Suprapubic skin (tissue), 3 donors: Measurements from ENCODE around the gene PRKAG3.

Experiments
- CTCF ChIP-seq, 2 donors: fragments of 200-600 bp in 1 of 2; fragments of 450-650 bp in 1 of 2; sonication (generic) in 1 of 2; IDR thresholded peaks; one replicate each; pipeline ENCODE4 v1.5.1; 2016 to 2019; ENCODE audit warnings: antibody characterized with exemption in 2 of 2, mild to moderate bottlenecking in 1 of 2, moderate library complexity in 1 of 2
- EP300 ChIP-seq: sonication (generic); formaldehyde crosslinking; IDR thresholded peaks from one replicate; pipeline ENCODE4 v1.6.1; 2017; ENCODE audit warnings: antibody characterized with exemption
- POLR2A ChIP-seq, 2 donors: fragments of 450-650 bp; IDR thresholded peaks; one replicate each; pipeline ENCODE4 v1.6.1; 2017; ENCODE audit warnings: antibody characterized with exemption in 2 of 2, mild to moderate bottlenecking in 2 of 2, moderate library complexity in 2 of 2

DNA sequence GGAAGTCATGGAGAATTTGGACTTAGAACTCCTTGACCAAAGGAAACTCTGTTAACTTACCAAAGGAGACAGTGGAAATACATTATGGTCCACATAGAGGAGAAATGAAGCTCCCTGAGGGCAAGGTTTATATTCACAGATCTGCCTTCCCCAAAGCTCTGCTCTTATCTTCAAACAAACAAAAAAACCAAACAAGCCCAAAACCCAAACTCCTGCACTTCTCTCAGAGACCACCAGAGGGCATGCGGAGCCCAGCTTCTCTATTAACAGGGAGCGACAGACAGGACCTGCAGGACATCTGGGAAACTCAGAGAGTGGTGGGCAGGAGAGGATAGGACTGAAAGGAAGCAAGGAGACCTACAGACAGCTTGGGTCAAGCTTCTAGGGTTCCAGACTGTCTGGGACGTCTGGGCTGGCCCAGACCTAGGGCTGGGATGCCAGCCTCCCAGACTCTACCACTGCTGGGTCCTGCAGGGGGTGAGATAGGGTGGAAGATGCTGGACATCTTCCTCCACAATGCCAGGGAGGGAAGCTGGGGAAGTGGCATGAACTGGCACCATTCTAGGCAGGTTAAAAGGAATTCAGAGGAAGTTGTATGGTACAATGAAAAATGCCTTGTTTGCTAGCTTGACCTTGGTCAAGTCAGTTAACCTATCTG is 45.1 kb upstream of the PRKAG3 start:
- TF ChIP-seq POLR2A (IDR thresholded peaks at IDR 0.05) (no peak), CTCF (IDR thresholded peaks at IDR 0.05) (peak; percentile 92 to 98), EP300 (no peak)
